IMR-90 (cell line): ENCODE data around the gene PDE5A. TPM values are rescaled to one million over a fixed set of nuclear protein-coding genes. Genes with fewer than 3 reads are reported as not detected.

ENCODE experiments used
- ATAC-seq: fragments of 200-7000 bp; cut with Tn5 transposase; 2 replicates; pipeline ENCODE4 v1.9.1; 2020; ENCODE audit warnings: low read depth, mild to moderate bottlenecking, moderate library complexity
- BruUV-seq: library from RNA; stranded (reverse); fragments of 400-500 nt; replicated peaks from 2 replicates; lab custom pipeline; 2021; lab: Mats Ljungman, UMichigan
- CTCF ChIA-PET: fragments of 300-600 bp; formaldehyde crosslinking; extraction: SDS; loops from one replicate; lab custom pipeline; 2021; ENCODE audit warnings: antibody characterized with exemption; lab: Yijun Ruan, JAX
- POLR2A ChIA-PET: fragments of 300-600 bp; sonication (Branson Sonifier 250); formaldehyde crosslinking; loops from one replicate; lab custom pipeline; 2022; ENCODE audit warnings: antibody characterized with exemption; ENCODE audit not compliant: unreplicated experiment; lab: Charles Lee
- DNase-seq: peaks from one replicate; pipeline ENCODE4 v3.0.0; 2013
- H2AFZ ChIP-seq: replicated peaks from 2 replicates; pipeline ENCODE3; 2013; ENCODE audit warnings: low read length, mild to moderate bottlenecking; ENCODE audit not compliant: poor library complexity
- H2AK5ac ChIP-seq: 2 replicates; pipeline ENCODE4 v1.6.1; 2013; ENCODE audit warnings: low read depth, low read length, inconsistent platforms
- H2AK9ac ChIP-seq: replicated peaks from 2 replicates; pipeline ENCODE3; 2013; ENCODE audit warnings: mild to moderate bottlenecking, low read depth, low read length, moderate library complexity; ENCODE audit not compliant: poor library complexity
- H2BK120ac ChIP-seq: 2 replicates; pipeline ENCODE4 v1.6.1; 2013; ENCODE audit warnings: low read depth, low read length, inconsistent platforms
- H2BK15ac ChIP-seq: 3 replicates; pipeline ENCODE4 v1.6.1; 2013; ENCODE audit warnings: low read depth, low read length, inconsistent platforms
- H2BK20ac ChIP-seq: 2 replicates; pipeline ENCODE4 v1.6.1; 2013; ENCODE audit warnings: low read depth, mild to moderate bottlenecking, inconsistent platforms, low read length, moderate library complexity
- H2BK5ac ChIP-seq: 2 replicates; pipeline ENCODE4 v1.6.1; 2013; ENCODE audit warnings: mild to moderate bottlenecking, low read depth, low read length, inconsistent platforms; ENCODE audit not compliant: poor library complexity, severe bottlenecking
- H3K14ac ChIP-seq: replicated peaks from 2 replicates; pipeline ENCODE4 v1.6.1; 2013; ENCODE audit warnings: low read depth, low read length, inconsistent platforms
- H3K18ac ChIP-seq: 2 replicates; pipeline ENCODE4 v1.6.1; 2013; ENCODE audit warnings: low read depth, low read length, control low read depth
- H3K23ac ChIP-seq: 2 replicates; pipeline ENCODE4 v1.6.1; 2013; ENCODE audit warnings: low read depth, low read length, inconsistent platforms
- H3K27ac ChIP-seq: 2 replicates; pipeline ENCODE4 v1.5.1; 2013; ENCODE audit warnings: mild to moderate bottlenecking, control low read depth, low read length; ENCODE audit not compliant: insufficient read depth
- H3K27me3 ChIP-seq: 2 replicates; pipeline ENCODE4 v1.6.1; 2013; ENCODE audit warnings: low read length; ENCODE audit not compliant: control insufficient read depth, insufficient read depth
- H3K36me3 ChIP-seq: 2 replicates; pipeline ENCODE4 v1.6.1; 2013; ENCODE audit warnings: low read length, mixed read lengths; ENCODE audit not compliant: control insufficient read depth, insufficient read depth
- H3K4ac ChIP-seq: 2 replicates; pipeline ENCODE4 v1.6.1; 2013; ENCODE audit warnings: low read depth, low read length, inconsistent platforms
- H3K4me1 ChIP-seq: 2 replicates; pipeline ENCODE4 v1.6.1; 2013; ENCODE audit warnings: low read length, mixed read lengths; ENCODE audit not compliant: control insufficient read depth, insufficient read depth
- H3K4me2 ChIP-seq: 2 replicates; pipeline ENCODE4 v1.6.1; 2013; ENCODE audit warnings: low read depth, mild to moderate bottlenecking, control low read depth, low read length, moderate library complexity
- H3K4me3 ChIP-seq: 2 replicates; pipeline ENCODE4 v1.5.1; 2013; ENCODE audit warnings: low read depth, mild to moderate bottlenecking, control low read depth, low read length, moderate library complexity; ENCODE audit not compliant: insufficient read depth
- H3K56ac ChIP-seq: 2 replicates; pipeline ENCODE4 v1.6.1; 2013; ENCODE audit warnings: low read length, inconsistent platforms; ENCODE audit not compliant: insufficient read depth; ENCODE audit errors: extremely low read depth
- H3K79me1 ChIP-seq, 2 experiments: 2 replicates each; pipeline ENCODE4 v1.6.1; 2013; ENCODE audit warnings: low read length in 2 of 2, inconsistent platforms in 1 of 2, low read depth in 1 of 2
- H3K9ac ChIP-seq: 2 replicates; pipeline ENCODE4 v1.6.1; 2013; ENCODE audit warnings: low read depth, low read length, control low read depth
- H3K9me1 ChIP-seq: 2 replicates; pipeline ENCODE4 v1.6.1; 2013; ENCODE audit warnings: low read length, inconsistent platforms; ENCODE audit not compliant: insufficient read depth
- H3K9me3 ChIP-seq: 2 replicates; pipeline ENCODE4 v1.6.1; 2013; ENCODE audit warnings: low read length; ENCODE audit not compliant: control insufficient read depth, insufficient read depth
- H4K20me1 ChIP-seq: 2 replicates; pipeline ENCODE4 v1.6.1; 2013; ENCODE audit warnings: low read length, inconsistent platforms; ENCODE audit not compliant: insufficient read depth
- H4K5ac ChIP-seq: 2 replicates; pipeline ENCODE4 v1.6.1; 2013; ENCODE audit warnings: mild to moderate bottlenecking, low read depth, low read length, control low read depth
- H4K8ac ChIP-seq, 2 experiments: 2 replicates each; pipeline ENCODE4 v1.6.1; 2013; ENCODE audit warnings: low read depth in 2 of 2, low read length in 2 of 2, control low read depth in 1 of 2, inconsistent platforms in 1 of 2
- H4K91ac ChIP-seq: 2 replicates; pipeline ENCODE4 v1.6.1; 2013; ENCODE audit warnings: low read depth, low read length, inconsistent platforms; ENCODE audit not compliant: insufficient read depth
- BHLHE40 ChIP-seq: fragments of 150-350 bp; IDR thresholded peaks from 2 replicates; pipeline ENCODE4 v1.6.1; 2016; ENCODE audit warnings: mild to moderate bottlenecking, low read depth, low read length
- CEBPB ChIP-seq: IDR thresholded peaks from 2 replicates; pipeline ENCODE4 v1.6.1; 2012; ENCODE audit warnings: low read depth, low read length, improper control_type of control experiment
- CHD1 ChIP-seq: IDR thresholded peaks from 2 replicates; pipeline ENCODE4 v1.6.1; 2012; ENCODE audit warnings: low read depth, low read length, improper control_type of control experiment
- FOS ChIP-seq: fragments of 150-350 bp; IDR thresholded peaks from 2 replicates; pipeline ENCODE4 v1.6.1; 2016; ENCODE audit warnings: low read depth, low read length
- MAZ ChIP-seq: IDR thresholded peaks from 2 replicates; pipeline ENCODE4 v1.6.1; 2012; ENCODE audit warnings: low read depth, mild to moderate bottlenecking, low read length, improper control_type of control experiment, moderate library complexity, borderline replicate concordance
- MXI1 ChIP-seq: IDR thresholded peaks from 2 replicates; pipeline ENCODE4 v1.6.1; 2012; ENCODE audit warnings: low read depth, mild to moderate bottlenecking, low read length, moderate library complexity, borderline replicate concordance
- RFX5 ChIP-seq: IDR thresholded peaks from 2 replicates; pipeline ENCODE4 v1.8.0; 2012; ENCODE audit warnings: low read depth, mild to moderate bottlenecking, low read length, moderate library complexity
- SMC3 ChIP-seq: fragments of 150-350 bp; IDR thresholded peaks from 2 replicates; pipeline ENCODE4 v1.6.1; 2016; ENCODE audit warnings: low read depth, mild to moderate bottlenecking, antibody characterized with exemption, low read length, moderate library complexity
- USF2 ChIP-seq: fragments of 150-350 bp; IDR thresholded peaks from 2 replicates; pipeline ENCODE4 v1.6.1; 2017; ENCODE audit warnings: mild to moderate bottlenecking, antibody characterized with exemption, low read length, low read depth
- WGBS, 2 experiments: methylation state at CpG; one replicate each; pipeline versions ENCODE4 v1.1.5 to v1.1.7; 2013; ENCODE audit warnings: missing lambda C conversion rate in 2 of 2; ENCODE audit not compliant: insufficient read length in 1 of 2; ENCODE audit errors: extremely low coverage in 2 of 2; 5-methylcytosine and 5-hydroxymethylcytosine counted together
- dilution Hi-C: fragments of 300-500 bp; cut with HindIII; formaldehyde crosslinking; loops from one replicate; pipeline ENCODE4 v1.14.3; 2018; ENCODE audit warnings: low sequenced_read_pairs; ENCODE audit not compliant: unreplicated experiment
- in situ Hi-C: fragments of 300-500 bp; cut with MboI; formaldehyde crosslinking; loops from 3 replicates; pipeline ENCODE4 v1.14.3; 2019; ENCODE audit warnings: low sequenced_read_pairs, inconsistent platforms, mixed read lengths
- intact Hi-C: fragments of 100-400 bp; cut with micrococcal nuclease; formaldehyde crosslinking; loops from 2 replicates; pipeline ENCODE4 v1.10.0; 2022
- polyA plus RNA-seq, 3 experiments: library from polyadenylated mRNA; depleted of rRNA; stranded (reverse); fragments of >200 nt; gene quantifications; 2 replicates each; pipeline ENCODE4 v1.2.3, GENCODE V29; 2012; ENCODE audit warnings: low replicate concordance in 1 of 3
- total RNA-seq: library from RNA; depleted of rRNA; stranded (reverse); fragments of >200 nt; gene quantifications from 2 replicates; pipeline ENCODE4 v1.2.3, GENCODE V29; 2012
- TF ChIP-seq, protein P1 (sequence below): fragments of 150-350 bp; IDR thresholded peaks from 2 replicates; pipeline ENCODE4 v1.6.1; 2016; ENCODE audit warnings: low read depth, mild to moderate bottlenecking, low read length, moderate library complexity, borderline replicate concordance

Gene PDE5A
- total and polyA plus RNA-seq, 2 of the 4 experiments (the other 2 are of a cell fraction) = 101 to 770 TPM

- ATAC-seq = peak; percentile 4; the same call in 1 of the 2 replicates
- H2BK20ac ChIP-seq = no peak overlapping the region
- intact Hi-C loops (loop anchor here (2.0 kb wide), 1 partner anchor 549 kb away; no protein-coding TSS in a partner anchor), in situ Hi-C loops (no loop called here), dilution Hi-C loops (no loop called here)
- H3K14ac ChIP-seq = no peak overlapping the region
- no peaks in the 10 kb centered on the region for H3K9me3 ChIP-seq
- no peak overlapping the region; the same call in 1 of the 2 replicates for H2BK120ac ChIP-seq
- H2AK5ac ChIP-seq = no peak overlapping the region
- no peak overlapping the region for H4K91ac ChIP-seq
- peak; percentile 64 for DNase-seq
- no peak for TF ChIP-seq MXI1
- TF ChIP-seq SMC3 = no peak
- TF ChIP-seq, protein P1, sequence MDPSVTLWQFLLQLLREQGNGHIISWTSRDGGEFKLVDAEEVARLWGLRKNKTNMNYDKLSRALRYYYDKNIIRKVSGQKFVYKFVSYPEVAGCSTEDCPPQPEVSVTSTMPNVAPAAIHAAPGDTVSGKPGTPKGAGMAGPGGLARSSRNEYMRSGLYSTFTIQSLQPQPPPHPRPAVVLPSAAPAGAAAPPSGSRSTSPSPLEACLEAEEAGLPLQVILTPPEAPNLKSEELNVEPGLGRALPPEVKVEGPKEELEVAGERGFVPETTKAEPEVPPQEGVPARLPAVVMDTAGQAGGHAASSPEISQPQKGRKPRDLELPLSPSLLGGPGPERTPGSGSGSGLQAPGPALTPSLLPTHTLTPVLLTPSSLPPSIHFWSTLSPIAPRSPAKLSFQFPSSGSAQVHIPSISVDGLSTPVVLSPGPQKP = no peak
- no peak for TF ChIP-seq USF2
- TF ChIP-seq FOS = no peak
- no peak for TF ChIP-seq RFX5
- TF ChIP-seq CHD1 = no peak
- TF ChIP-seq MAZ = no peak
- no peak for TF ChIP-seq CEBPB
- no peak for TF ChIP-seq BHLHE40
- no peak overlapping the region for H2AFZ ChIP-seq
- POLR2A ChIA-PET = interaction anchor here (0.6 kb wide), 1 partner anchor 16 kb away, joined by 3 read pairs; no protein-coding TSS in a partner anchor
- peaks cover 23 to 42% of the 10 kb centered on the region in 2 experiments for H3K79me1 ChIP-seq
- H3K4ac ChIP-seq = no peak overlapping the region
- peak overlapping the region; percentile 31 for H2BK5ac ChIP-seq
- no peaks in the 10 kb centered on the region for H3K27me3 ChIP-seq
- CTCF ChIA-PET = no interaction called here
- H3K18ac ChIP-seq = no peak overlapping the region
- H3K4me2 ChIP-seq = no peak overlapping the region
- no peak overlapping the region for H3K9ac ChIP-seq
- peaks cover 8% of the 10 kb centered on the region for H3K4me1 ChIP-seq
- H2BK15ac ChIP-seq = no peak overlapping the region
- no peak overlapping the region for H3K4me3 ChIP-seq
- no peak overlapping the region for H3K56ac ChIP-seq
- BruUV-seq = no TSS peak
- H4K20me1 ChIP-seq = peaks cover 21% of the 10 kb centered on the region; the same call in 1 of the 2 replicates
- WGBS, 2 experiments = no CpG with 5 or more reads among the region's 1 CpG
- peaks cover 55% of the 10 kb centered on the region for H3K36me3 ChIP-seq
- no peak overlapping the region; the same call in 1 of the 2 replicates for H3K27ac ChIP-seq
- no peak overlapping the region for H2AK9ac ChIP-seq
- no peak overlapping the region for H4K8ac ChIP-seq
- H3K23ac ChIP-seq = peak overlapping the region; percentile 52; the same call in 1 of the 2 replicates
- peaks cover 4% of the 10 kb centered on the region for H3K9me1 ChIP-seq
- H4K5ac ChIP-seq = no peak overlapping the region
Measured at GRCh38 chr4:119508281-119508680, 120.3 kb downstream of the PDE5A start.
